HFFc6 (cell line): ENCODE measurements around the gene PPP1R16B. TPM values are rescaled to one million over a fixed set of nuclear protein-coding genes. Genes with fewer than 3 reads are reported as not detected.
"Not testable (repeated sequence)": the region's sequence is repeated elsewhere in the genome, so short reads cannot be mapped to it uniquely, and the experiment has no call there.

Experiments used
- DNase-seq: peaks from one replicate; pipeline ENCODE4 v3.0.0-alpha.2; 2018
- H3K27ac Mint-ChIP-seq: 2 replicates; pipeline ENCODE4 v1.8.0; 2020; ENCODE audit warnings: mild to moderate bottlenecking, mixed read lengths
- H3K27me3 Mint-ChIP-seq: 2 replicates; pipeline ENCODE4 v1.8.0; 2021; ENCODE audit warnings: mild to moderate bottlenecking, moderate library complexity, mixed read lengths; ENCODE audit not compliant: insufficient read depth
- H3K36me3 Mint-ChIP-seq: 2 replicates; pipeline ENCODE4 v1.8.0; 2021; ENCODE audit warnings: low read depth, mixed read lengths
- H3K4me1 Mint-ChIP-seq: 2 replicates; pipeline ENCODE4 v1.8.0; 2020; ENCODE audit warnings: low read depth, mixed read lengths
- H3K4me3 Mint-ChIP-seq: 2 replicates; pipeline ENCODE4 v1.8.0; 2020; ENCODE audit warnings: mild to moderate bottlenecking, moderate library complexity, mixed read lengths
- H3K9me3 Mint-ChIP-seq: 2 replicates; pipeline ENCODE4 v1.8.0; 2020; ENCODE audit warnings: mild to moderate bottlenecking, mixed read lengths
- total RNA-seq, 6 experiments: library from RNA; stranded (reverse); fragmentation: NEBNext Ultra II Directional; extraction: Animal tissue kit (Norgen Biotek cat#: 25700); gene quantifications; 2 replicates in 1 of 6; 3 replicates in 5 of 6; pipeline ENCODE4 v1.2.3, GENCODE V29; 2021
- TF ChIP-seq, protein P1 (sequence below): fragments of 200-600 bp; sonication (generic); IDR thresholded peaks from 2 replicates; pipeline ENCODE4 v1.5.0; 2021; ENCODE audit warnings: antibody characterized with exemption, mild to moderate bottlenecking

Gene PPP1R16B
- total RNA-seq, 6 experiments from 2014 or later = not detected

DNA sequence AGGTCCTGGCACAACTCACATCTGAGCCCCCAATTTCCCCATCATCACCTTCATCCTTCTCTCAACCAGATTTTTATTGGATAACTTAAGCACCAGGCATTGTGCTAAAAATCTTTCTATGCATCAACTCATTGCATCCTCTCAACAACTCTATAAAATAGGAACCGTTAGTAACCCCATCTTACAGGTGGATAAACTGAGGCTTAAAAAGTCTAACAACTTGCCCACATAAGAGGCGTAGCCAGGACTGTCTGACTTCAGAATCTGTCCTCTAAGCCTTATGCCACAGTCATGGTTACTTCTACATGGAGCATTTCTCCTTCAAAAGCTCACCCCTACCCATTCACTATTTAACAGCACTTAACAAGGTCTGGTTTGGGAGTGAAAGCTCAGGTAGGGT lies 51.1 kb downstream of the PPP1R16B start:
- Mint-ChIP-seq H3K27me3 (peaks cover 15% of the 10 kb centered on the region), H3K4me1 (peaks cover 12% of the 10 kb centered on the region), H3K27ac (no peak overlapping the region), H3K36me3 (no peaks in the 10 kb centered on the region), H3K9me3 (no peaks in the 10 kb centered on the region), H3K4me3 (no peak overlapping the region)
- TF ChIP-seq, protein P1, sequence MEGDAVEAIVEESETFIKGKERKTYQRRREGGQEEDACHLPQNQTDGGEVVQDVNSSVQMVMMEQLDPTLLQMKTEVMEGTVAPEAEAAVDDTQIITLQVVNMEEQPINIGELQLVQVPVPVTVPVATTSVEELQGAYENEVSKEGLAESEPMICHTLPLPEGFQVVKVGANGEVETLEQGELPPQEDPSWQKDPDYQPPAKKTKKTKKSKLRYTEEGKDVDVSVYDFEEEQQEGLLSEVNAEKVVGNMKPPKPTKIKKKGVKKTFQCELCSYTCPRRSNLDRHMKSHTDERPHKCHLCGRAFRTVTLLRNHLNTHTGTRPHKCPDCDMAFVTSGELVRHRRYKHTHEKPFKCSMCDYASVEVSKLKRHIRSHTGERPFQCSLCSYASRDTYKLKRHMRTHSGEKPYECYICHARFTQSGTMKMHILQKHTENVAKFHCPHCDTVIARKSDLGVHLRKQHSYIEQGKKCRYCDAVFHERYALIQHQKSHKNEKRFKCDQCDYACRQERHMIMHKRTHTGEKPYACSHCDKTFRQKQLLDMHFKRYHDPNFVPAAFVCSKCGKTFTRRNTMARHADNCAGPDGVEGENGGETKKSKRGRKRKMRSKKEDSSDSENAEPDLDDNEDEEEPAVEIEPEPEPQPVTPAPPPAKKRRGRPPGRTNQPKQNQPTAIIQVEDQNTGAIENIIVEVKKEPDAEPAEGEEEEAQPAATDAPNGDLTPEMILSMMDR = no peak
- DNase-seq = no peak

DNA sequence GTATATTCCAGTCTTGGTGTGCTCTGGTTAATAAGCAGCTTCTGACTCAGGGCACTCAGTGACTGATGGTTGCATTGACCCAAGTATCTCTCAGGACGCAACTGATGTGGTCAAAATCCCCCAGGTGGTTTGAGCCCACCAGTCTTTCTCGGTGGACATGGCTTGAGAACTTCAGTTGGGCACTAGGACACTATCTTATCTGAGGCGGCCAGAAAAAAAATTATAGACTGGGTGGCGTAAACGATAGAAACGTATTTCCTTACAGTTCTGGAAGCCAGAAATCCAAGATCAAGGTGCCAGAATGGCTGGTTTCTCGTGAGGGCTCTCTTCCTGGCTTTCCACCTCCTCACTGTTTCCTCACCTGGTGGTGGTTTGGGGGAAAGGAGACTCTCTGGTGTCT lies 52.2 kb downstream of the PPP1R16B start:
- peaks cover 14% of the 10 kb centered on the region for H3K27me3 Mint-ChIP-seq
- H3K4me1 Mint-ChIP-seq = peaks cover 12% of the 10 kb centered on the region
- no peak overlapping the region for H3K4me3 Mint-ChIP-seq
- H3K27ac Mint-ChIP-seq = no peak overlapping the region
- DNase-seq = no peak
- TF ChIP-seq, protein P1 = no peak
- no peaks in the 10 kb centered on the region for H3K36me3 Mint-ChIP-seq
- H3K9me3 Mint-ChIP-seq = no peaks in the 10 kb centered on the region

DNA sequence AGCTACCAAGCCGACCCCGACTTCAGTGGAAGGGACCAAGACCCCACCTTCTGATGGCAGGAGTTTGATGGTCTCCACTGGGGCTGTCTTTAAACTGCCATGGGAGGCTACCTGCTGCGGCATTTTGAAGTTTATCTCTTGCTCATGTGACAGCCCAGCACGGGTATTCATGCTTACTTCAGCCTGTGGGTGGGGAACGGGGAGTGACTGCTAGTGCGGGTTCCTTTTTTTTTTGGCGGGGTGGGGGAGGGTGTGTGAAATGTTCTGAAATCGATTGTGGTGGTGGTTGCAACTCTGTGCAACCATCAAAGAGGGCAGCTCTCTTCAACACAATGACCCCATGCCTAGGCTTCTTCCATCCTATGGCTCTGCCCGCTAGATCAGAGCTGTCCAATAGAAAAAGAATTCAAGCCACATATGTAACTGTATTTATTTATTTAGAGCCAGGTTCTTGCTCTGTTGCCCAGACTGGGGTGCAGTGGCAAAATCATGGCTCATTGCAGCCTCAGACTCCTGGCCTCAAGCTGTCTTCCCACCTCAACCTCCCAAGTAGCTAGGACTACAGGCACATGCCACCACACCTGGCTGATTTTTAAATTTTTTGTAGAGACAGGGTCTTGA lies 53.7 kb downstream of the PPP1R16B start:
- H3K9me3 Mint-ChIP-seq = no peaks in the 10 kb centered on the region
- H3K4me3 Mint-ChIP-seq = no peak overlapping the region
- TF ChIP-seq, protein P1 = no peak
- peaks cover 12% of the 10 kb centered on the region for H3K4me1 Mint-ChIP-seq
- H3K36me3 Mint-ChIP-seq = no peaks in the 10 kb centered on the region
- H3K27ac Mint-ChIP-seq = no peak overlapping the region
- H3K27me3 Mint-ChIP-seq = peaks cover 21% of the 10 kb centered on the region
- no peak for DNase-seq

DNA sequence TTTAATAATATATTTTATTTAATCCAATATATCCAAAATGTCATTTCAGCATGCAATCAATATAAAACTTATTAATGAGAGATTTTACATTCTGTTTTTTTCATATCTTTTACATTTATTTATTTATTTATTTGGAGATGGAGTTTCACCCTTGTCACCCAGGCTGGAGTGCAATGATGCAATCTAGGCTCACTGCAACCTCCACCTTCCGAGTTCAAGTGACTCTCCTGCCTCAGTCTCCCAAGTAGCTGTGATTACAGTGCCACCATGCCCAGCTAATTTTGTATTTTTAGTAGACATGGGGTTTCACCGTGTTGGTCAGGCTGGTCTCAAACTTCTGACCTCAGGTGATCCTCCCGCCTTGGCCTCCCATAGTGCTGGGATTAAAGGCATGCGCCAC lies 54.4 kb downstream of the PPP1R16B start:
- H3K4me3 Mint-ChIP-seq, H3K27ac Mint-ChIP-seq, H3K36me3 Mint-ChIP-seq, DNase-seq, H3K9me3 Mint-ChIP-seq, H3K4me1 Mint-ChIP-seq: not testable (repeated sequence)
- H3K27me3 Mint-ChIP-seq = peaks cover 21% of the 10 kb centered on the region

DNA sequence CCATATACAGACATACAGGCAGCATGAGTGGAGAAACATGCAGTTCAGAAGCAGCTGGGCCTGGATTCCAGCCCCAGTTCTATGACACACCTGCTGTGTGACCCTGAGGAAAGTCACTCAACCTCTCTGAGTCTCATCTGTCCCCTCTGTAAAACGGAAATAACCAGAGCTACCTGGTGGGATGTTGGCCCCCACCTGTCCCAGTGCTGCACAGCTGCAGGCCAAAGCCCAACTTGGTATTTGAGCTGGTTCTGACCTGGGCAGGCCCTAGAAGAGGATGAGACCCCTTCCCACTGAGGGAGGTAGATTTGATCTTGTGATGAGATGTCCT lies 55.5 kb downstream of the PPP1R16B start:
- Mint-ChIP-seq H3K4me1 (no peaks in the 10 kb centered on the region), H3K4me3 (no peak overlapping the region), H3K27me3 (peaks cover 21% of the 10 kb centered on the region), H3K27ac (no peak overlapping the region), H3K36me3 (no peaks in the 10 kb centered on the region), H3K9me3 (no peaks in the 10 kb centered on the region)
- TF ChIP-seq, protein P1 = no peak
- no peak for DNase-seq

DNA sequence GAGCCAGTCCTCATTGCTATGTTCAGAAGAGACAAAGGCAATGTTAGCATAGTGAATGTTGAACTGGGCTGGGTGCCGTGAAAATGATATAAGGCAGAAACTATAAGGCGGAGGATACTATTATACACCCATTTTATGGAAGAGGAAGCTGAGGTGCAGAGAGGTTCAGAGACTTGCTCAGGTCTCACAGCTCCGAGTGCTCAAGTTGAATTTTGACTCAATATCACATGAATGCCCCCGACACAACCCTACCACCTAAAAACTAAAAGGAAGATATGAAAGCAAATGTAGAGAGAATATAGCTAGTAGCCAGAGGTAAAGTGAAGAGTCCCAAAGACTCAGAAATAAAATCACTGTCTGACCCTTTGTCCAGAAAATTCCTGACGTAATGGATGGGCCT lies 56.7 kb downstream of the PPP1R16B start:
- peaks cover 30% of the 10 kb centered on the region for H3K27me3 Mint-ChIP-seq
- no peak overlapping the region for H3K4me3 Mint-ChIP-seq
- H3K9me3 Mint-ChIP-seq = no peaks in the 10 kb centered on the region
- no peak overlapping the region for H3K27ac Mint-ChIP-seq
- DNase-seq = no peak
- no peaks in the 10 kb centered on the region for H3K36me3 Mint-ChIP-seq
- TF ChIP-seq, protein P1 = no peak
- no peaks in the 10 kb centered on the region for H3K4me1 Mint-ChIP-seq
